ENCODE measurements around the gene GSTO1.

GSTO1 gene

DNA sequence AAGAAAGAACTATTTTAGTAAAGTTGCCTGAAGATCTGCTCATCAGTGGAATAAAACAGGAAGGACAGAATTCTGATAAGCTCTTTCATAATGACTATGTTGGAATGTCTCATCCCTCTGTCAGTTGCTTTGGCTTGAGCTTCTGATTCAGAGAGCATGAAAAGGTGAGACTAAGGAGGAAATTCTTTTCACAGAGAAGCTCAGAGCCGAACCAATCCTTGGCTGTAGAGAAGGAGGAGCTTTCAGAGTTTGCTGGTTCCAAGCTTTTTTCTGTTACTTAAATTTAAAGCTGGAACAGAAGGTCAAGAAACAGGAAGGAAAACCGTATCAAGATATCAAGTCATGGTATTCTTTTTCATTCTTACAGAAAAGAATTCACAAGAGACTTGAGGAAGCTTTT is 38.3 kb downstream of the GSTO1 start:
- H3K4me3 ChIP-seq (ENCODE audit: low read depth, low read length): no peak overlapping the region
- TF ChIP-seq, protein P1, sequence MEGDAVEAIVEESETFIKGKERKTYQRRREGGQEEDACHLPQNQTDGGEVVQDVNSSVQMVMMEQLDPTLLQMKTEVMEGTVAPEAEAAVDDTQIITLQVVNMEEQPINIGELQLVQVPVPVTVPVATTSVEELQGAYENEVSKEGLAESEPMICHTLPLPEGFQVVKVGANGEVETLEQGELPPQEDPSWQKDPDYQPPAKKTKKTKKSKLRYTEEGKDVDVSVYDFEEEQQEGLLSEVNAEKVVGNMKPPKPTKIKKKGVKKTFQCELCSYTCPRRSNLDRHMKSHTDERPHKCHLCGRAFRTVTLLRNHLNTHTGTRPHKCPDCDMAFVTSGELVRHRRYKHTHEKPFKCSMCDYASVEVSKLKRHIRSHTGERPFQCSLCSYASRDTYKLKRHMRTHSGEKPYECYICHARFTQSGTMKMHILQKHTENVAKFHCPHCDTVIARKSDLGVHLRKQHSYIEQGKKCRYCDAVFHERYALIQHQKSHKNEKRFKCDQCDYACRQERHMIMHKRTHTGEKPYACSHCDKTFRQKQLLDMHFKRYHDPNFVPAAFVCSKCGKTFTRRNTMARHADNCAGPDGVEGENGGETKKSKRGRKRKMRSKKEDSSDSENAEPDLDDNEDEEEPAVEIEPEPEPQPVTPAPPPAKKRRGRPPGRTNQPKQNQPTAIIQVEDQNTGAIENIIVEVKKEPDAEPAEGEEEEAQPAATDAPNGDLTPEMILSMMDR (IDR thresholded peaks at IDR 0.05; ENCODE audit: low read depth, low read length): no peak

DNA sequence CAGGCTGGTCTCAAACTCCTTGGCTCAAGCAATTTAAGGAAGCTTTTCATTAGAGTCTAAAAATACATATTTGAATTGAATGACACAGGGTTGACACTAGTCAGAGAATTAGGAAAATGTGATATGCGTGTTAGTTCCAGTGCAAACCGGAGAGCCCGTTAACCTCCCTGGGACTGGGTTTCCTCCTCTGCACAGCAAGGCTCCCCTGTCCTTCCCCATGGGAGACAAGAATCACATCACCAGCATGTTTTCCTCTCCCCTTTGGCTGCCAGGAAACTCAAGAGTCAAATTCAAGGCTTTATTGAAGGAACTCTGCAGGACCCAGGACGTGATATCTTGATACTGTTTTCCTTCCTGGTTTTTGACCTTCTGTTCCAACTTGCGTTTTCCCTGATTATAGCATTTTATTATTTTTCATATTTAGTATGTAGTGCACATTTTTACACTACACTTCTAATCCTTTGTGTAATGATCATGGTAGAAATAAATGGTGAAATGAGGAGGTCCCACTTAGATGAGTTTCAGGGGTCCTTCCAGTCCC is 39.2 kb downstream of the GSTO1 start:
- H3K4me3 ChIP-seq (ENCODE audit: low read depth, low read length): no peak overlapping the region
- TF ChIP-seq, protein P1 (IDR thresholded peaks at IDR 0.05; ENCODE audit: low read depth, low read length): no peak

DNA sequence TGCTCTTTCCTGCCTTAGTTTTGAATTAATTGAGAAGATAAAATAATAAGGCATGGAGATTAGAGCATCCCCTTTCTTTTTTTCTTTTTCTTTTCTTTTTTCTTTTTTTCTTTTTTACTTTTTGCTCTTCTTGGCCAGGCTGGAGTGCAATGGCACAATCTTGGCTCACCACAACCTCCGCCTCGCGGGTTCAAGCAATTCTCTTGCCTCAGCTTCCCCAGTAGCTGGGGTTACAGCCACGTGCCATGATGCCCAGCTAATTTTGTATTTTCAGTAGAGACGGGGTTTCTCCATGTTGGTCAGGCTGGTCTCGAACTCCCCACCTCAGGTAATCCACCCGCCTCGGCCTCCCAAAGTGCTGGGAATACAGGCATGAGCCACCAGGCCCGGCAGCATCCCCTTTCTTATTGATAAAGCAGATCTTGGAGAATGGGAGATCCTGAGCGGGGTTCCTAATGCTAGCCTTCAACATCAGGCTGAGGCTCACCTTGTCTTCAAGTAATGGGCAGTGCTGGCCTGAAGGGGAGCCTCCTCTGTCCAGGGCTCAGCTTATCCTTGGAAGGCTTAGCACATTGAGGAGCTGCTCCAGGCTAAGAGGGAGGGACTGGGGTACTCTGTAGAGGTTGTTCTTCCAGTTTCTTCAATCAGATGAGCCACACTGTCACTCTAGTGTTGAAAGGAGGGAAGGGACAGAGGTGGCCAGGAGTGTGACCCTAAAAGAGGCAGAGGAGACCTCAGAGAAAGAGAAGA is 42.2 kb downstream of the GSTO1 start:
- TF ChIP-seq, protein P1 (IDR thresholded peaks at IDR 0.05; ENCODE audit: low read depth, low read length): no peak
- no peak overlapping the region for H3K4me3 ChIP-seq (ENCODE audit: low read depth, low read length)

DNA sequence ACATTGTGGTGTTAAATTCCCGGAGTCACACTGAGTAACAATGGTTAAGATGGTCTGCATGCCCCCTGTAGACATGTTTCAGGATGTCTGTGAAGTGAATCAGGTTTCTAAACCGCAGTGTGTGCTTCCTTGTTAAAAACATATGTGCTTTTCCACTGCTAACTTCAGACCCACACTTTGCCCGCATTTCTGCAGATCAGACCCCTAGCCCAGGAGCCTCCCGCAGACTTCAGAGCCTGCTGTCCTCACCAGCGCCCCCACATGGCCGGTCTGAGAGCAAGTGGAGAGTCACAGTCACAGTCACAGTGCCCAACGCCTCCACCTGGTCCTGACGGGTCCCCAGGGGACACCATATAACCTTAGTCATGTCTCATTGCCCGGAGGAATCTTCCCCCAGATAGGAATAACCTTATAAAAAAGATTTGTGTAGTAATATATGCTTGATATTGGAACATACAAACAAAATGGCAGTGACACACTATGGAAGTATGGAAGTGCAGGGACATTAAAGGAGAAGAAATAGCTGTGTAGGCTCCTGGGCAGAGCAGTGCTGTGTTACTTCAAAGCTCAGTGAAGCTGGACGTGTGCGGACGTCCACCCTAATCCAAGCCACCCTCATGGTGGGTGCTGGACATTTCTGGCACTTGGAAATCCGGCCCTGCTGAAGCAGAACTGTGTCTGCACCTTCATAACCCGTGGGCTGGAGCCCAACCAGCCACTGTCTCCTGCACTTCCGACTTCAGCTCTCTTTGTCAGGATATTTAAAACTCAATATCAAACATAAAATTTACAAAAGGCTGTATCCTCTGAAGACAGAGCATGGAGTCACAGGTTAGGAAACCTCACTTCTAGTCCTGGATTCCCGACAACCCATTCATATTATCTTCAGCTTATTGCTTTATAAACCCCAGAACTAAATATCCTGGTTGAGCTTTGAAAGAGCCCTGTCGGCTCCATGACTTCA is 43.3 kb downstream of the GSTO1 start:
- TF ChIP-seq, protein P1 (IDR thresholded peaks at IDR 0.05; ENCODE audit: low read depth, low read length): peak; percentile 75
- H3K4me3 ChIP-seq (ENCODE audit: low read depth, low read length): no peak overlapping the region

DNA sequence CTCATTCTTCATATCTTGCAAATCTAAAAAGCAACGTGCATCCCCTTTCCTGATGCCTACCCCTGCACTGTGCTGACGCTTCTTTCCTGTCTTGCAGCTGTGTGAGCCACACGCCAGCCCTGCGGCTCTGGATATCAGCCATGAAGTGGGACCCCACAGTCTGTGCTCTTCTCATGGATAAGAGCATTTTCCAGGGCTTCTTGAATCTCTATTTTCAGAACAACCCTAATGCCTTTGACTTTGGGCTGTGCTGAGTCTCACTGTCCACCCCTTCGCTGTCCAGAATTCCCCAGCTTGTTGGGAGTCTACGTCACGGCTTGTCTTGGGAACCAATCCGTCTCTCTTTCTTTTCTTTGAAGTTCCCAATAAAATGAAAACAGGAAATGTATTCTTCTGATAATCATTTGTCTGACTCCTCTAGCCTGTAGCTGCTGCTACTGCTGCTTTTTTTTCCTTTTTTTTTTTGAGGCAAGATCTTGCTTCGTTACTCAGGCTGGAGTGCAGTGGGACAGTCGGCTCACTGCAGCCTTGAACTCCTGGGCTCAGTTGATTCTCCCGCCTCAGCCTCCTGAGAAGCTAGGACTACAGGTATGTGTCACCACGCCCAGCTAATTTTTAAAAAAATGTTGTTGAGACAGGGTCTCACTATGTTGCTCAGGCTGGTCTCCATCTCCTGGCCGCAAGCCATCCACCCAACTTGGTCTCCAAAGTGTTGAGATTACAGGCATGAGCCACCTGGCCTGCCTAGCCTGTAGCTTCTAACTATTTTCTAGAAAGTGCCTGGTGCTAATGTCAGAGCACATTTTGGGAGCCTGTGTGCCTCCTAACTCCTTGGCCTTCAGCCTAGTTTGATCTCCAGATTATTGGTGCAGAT is 44.6 kb downstream of the GSTO1 start:
- TF ChIP-seq, protein P1 (IDR thresholded peaks at IDR 0.05; ENCODE audit: low read depth, low read length): no peak
- peak overlapping the region; percentile 38 for H3K4me3 ChIP-seq (ENCODE audit: low read depth, low read length)

DNA sequence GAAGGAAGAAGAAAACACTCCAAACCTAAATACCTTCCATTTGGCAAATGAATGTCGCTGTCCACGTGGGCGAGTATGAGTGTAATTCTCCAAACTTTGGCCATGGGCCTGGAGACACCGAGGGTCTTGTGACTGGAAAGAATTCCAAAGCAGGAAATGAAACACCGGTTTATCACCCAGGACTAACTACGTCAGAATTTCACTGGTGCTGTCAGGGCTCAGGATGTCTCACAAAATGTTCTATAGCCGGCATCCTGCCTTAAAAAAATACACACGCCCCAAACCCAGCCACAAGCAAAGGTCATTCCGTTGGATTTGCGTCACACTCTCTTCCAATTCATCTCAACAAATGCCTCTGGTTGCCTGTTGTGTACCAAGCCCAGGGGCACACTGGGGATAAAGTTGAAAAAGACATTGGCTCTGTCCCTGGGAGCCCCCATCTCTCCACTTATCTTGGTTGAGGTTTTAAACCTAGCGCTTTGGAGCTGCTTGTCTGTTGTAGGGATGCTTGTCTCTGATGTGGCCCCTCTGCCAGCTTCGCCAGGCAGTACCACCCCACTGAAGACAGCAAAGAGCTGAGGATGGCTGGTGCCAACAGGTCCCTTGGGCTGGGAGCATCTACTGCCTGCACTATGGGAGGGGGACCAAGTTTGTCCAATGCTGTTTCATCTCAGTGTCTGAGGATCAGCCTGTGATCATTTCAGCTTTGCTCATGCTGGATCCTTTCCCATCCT is 45.5 kb downstream of the GSTO1 start:
- TF ChIP-seq, protein P1 (IDR thresholded peaks at IDR 0.05; ENCODE audit: low read depth, low read length): no peak
- H3K4me3 ChIP-seq (ENCODE audit: low read depth, low read length): peak overlapping the region; percentile 38
